ENCODE measurements around the gene ENPP3.

ENPP3 gene

DNA sequence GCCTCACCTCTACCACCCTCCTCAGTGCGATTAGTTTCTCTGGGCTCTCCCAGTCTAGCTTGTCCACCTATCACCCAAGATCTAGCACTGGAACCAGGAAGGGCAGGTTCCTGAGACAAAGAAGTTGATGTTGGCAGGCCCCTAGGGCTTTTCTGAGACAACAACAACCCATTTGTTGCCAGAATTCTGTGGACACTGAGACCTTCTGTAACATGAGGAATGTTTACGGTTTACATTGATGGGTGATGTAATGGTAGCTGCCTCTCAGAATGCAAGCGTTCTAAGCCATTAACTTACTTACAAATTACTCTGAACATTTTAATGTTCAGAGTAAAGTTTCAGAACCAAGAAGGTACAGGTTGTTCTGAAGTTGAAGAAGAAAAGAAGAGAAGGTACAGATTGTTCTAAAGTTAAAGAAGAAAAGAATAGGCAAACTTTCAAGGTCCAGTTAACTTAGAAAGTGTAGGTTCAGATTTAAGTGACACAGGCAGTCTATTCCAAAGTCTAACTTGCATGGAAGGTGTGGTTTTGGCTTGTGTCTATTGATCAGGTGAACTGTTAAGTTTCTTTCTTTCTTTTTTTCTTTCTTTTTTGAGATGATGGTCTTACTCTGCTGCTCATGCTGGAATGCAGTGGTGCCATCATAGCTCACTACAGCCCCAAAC is 5.3 kb upstream of the ENPP3 start:
- no peaks in the 10 kb centered on the region for H3K36me3 ChIP-seq (ENCODE audit: insufficient read depth, low read length)
- H3K9ac ChIP-seq (ENCODE audit: low read depth, low read length): no peak overlapping the region
- no peak overlapping the region for H3K27ac ChIP-seq (ENCODE audit: low read length)
- peaks cover 15% of the 10 kb centered on the region for H3K4me1 ChIP-seq (ENCODE audit: insufficient read depth, low read length)
- peaks cover 12% of the 10 kb centered on the region for H3K79me2 ChIP-seq (ENCODE audit: insufficient read depth, low read length)
- no peaks in the 10 kb centered on the region for H3K9me3 ChIP-seq (ENCODE audit: insufficient read depth, low read length, severe bottlenecking)
- DNase-seq: no peak
- peaks cover 4% of the 10 kb centered on the region for H3K27me3 ChIP-seq (ENCODE audit: insufficient read depth, low read length, poor library complexity)
- TF ChIP-seq EZH2 (IDR thresholded peaks at IDR 0.05; ENCODE audit: borderline replicate concordance, low read depth, low read length, severe bottlenecking): no peak
- TF ChIP-seq, protein P1, sequence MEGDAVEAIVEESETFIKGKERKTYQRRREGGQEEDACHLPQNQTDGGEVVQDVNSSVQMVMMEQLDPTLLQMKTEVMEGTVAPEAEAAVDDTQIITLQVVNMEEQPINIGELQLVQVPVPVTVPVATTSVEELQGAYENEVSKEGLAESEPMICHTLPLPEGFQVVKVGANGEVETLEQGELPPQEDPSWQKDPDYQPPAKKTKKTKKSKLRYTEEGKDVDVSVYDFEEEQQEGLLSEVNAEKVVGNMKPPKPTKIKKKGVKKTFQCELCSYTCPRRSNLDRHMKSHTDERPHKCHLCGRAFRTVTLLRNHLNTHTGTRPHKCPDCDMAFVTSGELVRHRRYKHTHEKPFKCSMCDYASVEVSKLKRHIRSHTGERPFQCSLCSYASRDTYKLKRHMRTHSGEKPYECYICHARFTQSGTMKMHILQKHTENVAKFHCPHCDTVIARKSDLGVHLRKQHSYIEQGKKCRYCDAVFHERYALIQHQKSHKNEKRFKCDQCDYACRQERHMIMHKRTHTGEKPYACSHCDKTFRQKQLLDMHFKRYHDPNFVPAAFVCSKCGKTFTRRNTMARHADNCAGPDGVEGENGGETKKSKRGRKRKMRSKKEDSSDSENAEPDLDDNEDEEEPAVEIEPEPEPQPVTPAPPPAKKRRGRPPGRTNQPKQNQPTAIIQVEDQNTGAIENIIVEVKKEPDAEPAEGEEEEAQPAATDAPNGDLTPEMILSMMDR (IDR thresholded peaks at IDR 0.05; ENCODE audit: borderline replicate concordance, extremely low read depth, low read length, poor library complexity, severe bottlenecking): no peak
- H4K20me1 ChIP-seq (ENCODE audit: insufficient read depth, low read length): no peaks in the 10 kb centered on the region
- no peak overlapping the region for H3K4me2 ChIP-seq (ENCODE audit: insufficient read depth, low read length)
- ATAC-seq (ENCODE audit: insufficient read depth, low read depth): no peak
- no peak overlapping the region for H2AFZ ChIP-seq (ENCODE audit: low read depth, low read length)
- no peak overlapping the region for H3K4me3 ChIP-seq (ENCODE audit: low read depth in 1 of 2, low read length in 2 of 2)

DNA sequence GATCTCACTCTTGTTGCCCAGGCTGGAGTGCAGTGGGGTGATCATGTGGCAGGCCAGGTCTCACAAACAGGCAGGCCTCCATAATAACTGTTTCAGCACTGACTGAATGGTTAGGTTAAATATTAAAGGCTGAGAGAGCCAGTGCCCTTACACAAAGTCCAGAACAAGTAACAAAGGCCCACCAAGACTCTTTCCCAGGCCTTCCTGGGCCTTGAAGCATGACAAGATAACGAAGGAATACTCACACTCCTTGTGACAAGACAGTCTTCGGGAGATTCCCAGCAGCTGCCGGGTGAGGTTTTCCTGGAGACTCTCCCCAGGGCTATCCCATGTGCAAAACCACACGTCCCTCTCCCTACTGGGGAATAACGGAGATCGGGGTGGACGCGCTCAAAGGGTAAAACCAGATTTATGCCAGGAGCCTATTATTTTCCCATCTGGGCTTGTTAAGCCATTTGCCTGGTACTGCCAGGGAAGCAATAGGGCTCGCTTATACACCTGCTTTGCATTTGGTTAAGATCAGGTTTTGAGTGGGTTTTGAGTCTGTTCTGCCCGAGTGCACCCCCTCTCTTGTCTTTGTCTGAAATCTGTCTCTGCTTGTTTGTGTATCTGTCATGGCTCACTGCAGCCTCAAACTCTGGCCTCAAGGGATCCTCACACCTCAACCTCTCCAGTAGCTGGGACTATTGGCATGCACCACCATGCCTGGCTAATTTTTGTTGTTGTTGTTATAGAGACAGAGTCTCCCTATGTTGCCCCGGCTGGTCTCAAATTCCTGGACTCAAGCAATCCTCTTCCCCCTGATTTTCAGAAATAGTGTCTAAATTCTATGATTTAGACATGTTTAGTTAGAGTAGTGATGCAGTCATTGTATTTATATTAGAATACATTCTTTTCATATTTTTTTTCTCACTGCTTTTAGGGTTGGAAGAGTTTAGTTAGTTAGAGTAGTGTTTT is 1.4 kb upstream of the ENPP3 start:
- no peak overlapping the region for H3K4me3 ChIP-seq (ENCODE audit: low read depth in 1 of 2, low read length in 2 of 2)
- no peaks in the 10 kb centered on the region for H3K4me1 ChIP-seq (ENCODE audit: insufficient read depth, low read length)
- H3K9ac ChIP-seq (ENCODE audit: low read depth, low read length): no peak overlapping the region
- H3K4me2 ChIP-seq (ENCODE audit: insufficient read depth, low read length): no peak overlapping the region
- H3K36me3 ChIP-seq (ENCODE audit: insufficient read depth, low read length): no peaks in the 10 kb centered on the region
- peaks cover 4% of the 10 kb centered on the region for H3K27me3 ChIP-seq (ENCODE audit: insufficient read depth, low read length, poor library complexity)
- H4K20me1 ChIP-seq (ENCODE audit: insufficient read depth, low read length): no peaks in the 10 kb centered on the region
- TF ChIP-seq, protein P1 (IDR thresholded peaks at IDR 0.05; ENCODE audit: borderline replicate concordance, extremely low read depth, low read length, poor library complexity, severe bottlenecking): no peak
- TF ChIP-seq EZH2 (IDR thresholded peaks at IDR 0.05; ENCODE audit: borderline replicate concordance, low read depth, low read length, severe bottlenecking): no peak
- DNase-seq (no peak), ATAC-seq (ENCODE audit: insufficient read depth, low read depth) (no peak)
- no peaks in the 10 kb centered on the region for H3K9me3 ChIP-seq (ENCODE audit: insufficient read depth, low read length, severe bottlenecking)
- no peaks in the 10 kb centered on the region for H3K79me2 ChIP-seq (ENCODE audit: insufficient read depth, low read length)
- H2AFZ ChIP-seq (ENCODE audit: low read depth, low read length): no peak overlapping the region
- no peak overlapping the region for H3K27ac ChIP-seq (ENCODE audit: low read length)

DNA sequence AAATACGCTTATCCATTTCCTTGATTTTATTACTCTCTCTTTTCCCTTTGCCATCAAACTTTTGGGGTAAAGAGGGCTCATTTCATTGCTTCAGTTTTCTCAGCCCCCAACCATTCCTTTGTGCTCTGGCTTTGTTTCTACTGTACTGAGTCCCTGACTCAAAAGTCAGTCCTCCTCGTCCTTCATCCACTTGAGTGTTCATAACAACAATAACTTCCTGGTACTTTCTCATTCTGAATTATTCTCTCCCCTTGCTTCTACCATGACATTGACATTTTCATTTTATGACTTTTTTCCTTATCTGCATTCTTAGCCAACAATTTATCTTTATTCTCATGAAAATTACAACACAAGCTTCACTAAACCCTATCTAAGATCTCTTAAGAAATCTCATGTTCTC is 911 bp downstream of the ENPP3 start:
- Histone ChIP-seq H3K4me3 (ENCODE audit: low read depth in 1 of 2, low read length in 2 of 2) (no peak overlapping the region), H3K4me2 (ENCODE audit: insufficient read depth, low read length) (no peak overlapping the region), H3K27me3 (ENCODE audit: insufficient read depth, low read length, poor library complexity) (peaks cover 10% of the 10 kb centered on the region), H3K79me2 (ENCODE audit: insufficient read depth, low read length) (no peaks in the 10 kb centered on the region), H3K9me3 (ENCODE audit: insufficient read depth, low read length, severe bottlenecking) (no peaks in the 10 kb centered on the region), H2AFZ (ENCODE audit: low read depth, low read length) (no peak overlapping the region; the same call in 1 of the 2 replicates), H3K36me3 (ENCODE audit: insufficient read depth, low read length) (no peaks in the 10 kb centered on the region), H4K20me1 (ENCODE audit: insufficient read depth, low read length) (no peaks in the 10 kb centered on the region), H3K27ac (ENCODE audit: low read length) (no peak overlapping the region), H3K9ac (ENCODE audit: low read depth, low read length) (no peak overlapping the region), H3K4me1 (ENCODE audit: insufficient read depth, low read length) (no peaks in the 10 kb centered on the region)
- TF ChIP-seq, protein P1 (IDR thresholded peaks at IDR 0.05; ENCODE audit: borderline replicate concordance, extremely low read depth, low read length, poor library complexity, severe bottlenecking): no peak
- no peak for TF ChIP-seq EZH2 (IDR thresholded peaks at IDR 0.05; ENCODE audit: borderline replicate concordance, low read depth, low read length, severe bottlenecking)
- DNase-seq: no peak
- ATAC-seq (ENCODE audit: insufficient read depth, low read depth): no peak

Measured in DND-41 (cell line).